ENCODE measurements around the gene WNT5B.

DNA sequence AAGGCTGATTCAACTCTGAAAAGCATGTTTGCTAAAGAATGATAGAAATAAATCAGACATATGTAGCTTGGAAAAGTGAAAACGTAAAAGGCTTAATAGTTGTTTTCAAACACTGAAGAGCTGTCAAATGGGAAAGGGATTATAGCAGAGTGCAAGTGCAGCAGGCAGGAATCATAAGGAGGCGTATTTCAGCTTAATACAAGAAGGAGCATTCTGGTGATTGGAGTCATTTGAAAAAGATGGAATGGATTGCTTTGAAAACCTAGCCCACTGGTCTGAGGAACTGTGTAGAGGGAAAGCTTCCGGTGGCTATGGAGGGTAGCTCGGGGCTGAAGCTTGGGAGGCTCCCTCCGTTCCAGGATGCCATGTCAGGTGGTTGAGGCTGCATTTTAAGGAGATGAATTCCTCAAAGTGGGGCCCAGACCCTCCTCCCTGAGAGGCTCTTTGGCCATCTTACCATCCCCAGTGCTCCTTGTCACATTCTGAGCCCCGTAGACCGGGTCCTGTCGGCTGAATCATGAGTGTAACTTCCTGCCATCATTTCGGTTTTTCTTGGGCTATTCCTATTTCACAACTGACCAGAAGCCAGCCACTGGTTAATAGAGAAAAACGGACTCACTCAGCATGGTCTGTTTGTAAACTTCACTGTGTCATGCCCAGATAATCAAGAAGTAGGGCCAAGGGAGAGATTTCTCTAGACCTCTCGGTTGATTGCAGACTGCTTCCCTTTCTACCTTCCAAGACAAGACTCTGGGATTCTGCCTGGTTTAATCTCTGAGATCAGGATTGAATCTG lies 6.5 kb downstream of the WNT5B start:
- no peak for TF ChIP-seq POLR2A (IDR thresholded peaks at IDR 0.05; ENCODE audit: low read length)
- no peak for TF ChIP-seq GATA1 (IDR thresholded peaks at IDR 0.05; ENCODE audit: low read depth, low read length)

Data from erythroblast (primary cell).